Esophagus (tissue), 2 donors: ENCODE results near the gene RUNX1. TPM values are rescaled to one million over a fixed set of nuclear protein-coding genes. Genes with fewer than 3 reads are reported as not detected.

ENCODE experiments used
- H3K27ac ChIP-seq, 2 donors: one replicate each; pipeline ENCODE4 v1.5.1; 2013; ENCODE audit warnings: low read depth in 2 of 2, mild to moderate bottlenecking in 2 of 2, inconsistent platforms in 1 of 2, low read length in 1 of 2, moderate library complexity in 1 of 2
- H3K27me3 ChIP-seq, 2 donors: one replicate each; pipeline ENCODE4 v1.6.1; 2013; ENCODE audit warnings: low read length in 2 of 2, control low read depth in 1 of 2, mild to moderate bottlenecking in 1 of 2; ENCODE audit not compliant: insufficient read depth in 2 of 2, control insufficient read depth in 1 of 2
- H3K36me3 ChIP-seq, 2 donors: one replicate each; pipeline ENCODE4 v1.6.1; 2013; ENCODE audit warnings: low read length in 1 of 2; ENCODE audit not compliant: control insufficient read depth in 2 of 2, insufficient read depth in 2 of 2
- H3K4me1 ChIP-seq, 2 donors: one replicate each; pipeline ENCODE4 v1.6.1; 2013; ENCODE audit warnings: low read length in 1 of 2; ENCODE audit not compliant: control insufficient read depth in 2 of 2, insufficient read depth in 2 of 2
- H3K4me3 ChIP-seq, 2 donors: one replicate each; pipeline ENCODE4 v1.5.1; 2013; ENCODE audit warnings: low read length in 2 of 2, mild to moderate bottlenecking in 2 of 2, low read depth in 1 of 2, moderate library complexity in 1 of 2
- H3K9me3 ChIP-seq, 2 donors: one replicate each; pipeline ENCODE4 v1.6.1; 2013; ENCODE audit warnings: mild to moderate bottlenecking in 2 of 2, low read depth in 1 of 2, low read length in 1 of 2, moderate library complexity in 1 of 2; ENCODE audit not compliant: control insufficient read depth in 2 of 2, insufficient read depth in 1 of 2
- WGBS, 2 donors: extraction: QIAGEN DNeasy Blood & Tissue Kit; methylation state at CpG; one replicate each; pipeline ENCODE4 v1.1.7; 2013; 5-methylcytosine and 5-hydroxymethylcytosine counted together
- polyA plus RNA-seq, 2 donors: library from polyadenylated mRNA; stranded (reverse); fragments of 200-250 nt; gene quantifications; one replicate each; pipeline ENCODE4 v1.2.3, GENCODE V29; 2013
- donor health status: healthy with polysubstance abuse.
- donor health status: Bipolar disorder and iron deficiency.

The RUNX1 gene
- polyA plus RNA-seq, 2 donors = 4.4 to 6.4 TPM

GRCh38 chr21:34802180-34802899 lies 246.8 kb downstream of the RUNX1 start:
- H3K9me3 ChIP-seq = no peaks in the 10 kb centered on the region
- 87 to 96% methylated on average over 1 of the region's 1 CpG for WGBS, 2 donors
- H3K4me3 ChIP-seq = no peak overlapping the region
- peaks cover 2 to 3% of the 10 kb centered on the region in 2 donors for H3K36me3 ChIP-seq
- H3K27me3 ChIP-seq = no peaks in the 10 kb centered on the region
- peak overlapping the region; percentile 29 to 45 for H3K27ac ChIP-seq
- no peaks in the 10 kb centered on the region for H3K4me1 ChIP-seq

GRCh38 chr21:34801519-34802132 lies 247.5 kb downstream of the RUNX1 start:
- Histone ChIP-seq H3K36me3 (peaks cover 2 to 3% of the 10 kb centered on the region in 2 donors), H3K9me3 (no peaks in the 10 kb centered on the region), H3K4me1 (no peaks in the 10 kb centered on the region), H3K4me3 (no peak overlapping the region), H3K27me3 (no peaks in the 10 kb centered on the region), H3K27ac (peak overlapping the region; percentile 29 to 81)
- WGBS, 2 donors = 53 to 59% methylated on average over 2 of the region's 2 CpGs

GRCh38 chr21:34800797-34801518 lies 248.1 kb downstream of the RUNX1 start:
- WGBS, 2 donors = 44 to 45% methylated on average over 7 of the region's 7 CpGs
- Histone ChIP-seq H3K36me3 (peaks cover 2 to 3% of the 10 kb centered on the region in 2 donors), H3K4me3 (no peak overlapping the region), H3K27ac (peak overlapping the region; percentile 11 to 81), H3K9me3 (no peaks in the 10 kb centered on the region), H3K27me3 (no peaks in the 10 kb centered on the region), H3K4me1 (peaks cover 0 to 4% of the 10 kb centered on the region in 2 donors)

GRCh38 chr21:34799092-34799491 lies 250.0 kb downstream of the RUNX1 start:
- WGBS, 2 donors = 97% methylated on average over 6 of the region's 6 CpGs
- Histone ChIP-seq H3K27ac (no peak overlapping the region), H3K4me3 (no peak overlapping the region), H3K36me3 (peaks cover 2 to 3% of the 10 kb centered on the region in 2 donors), H3K9me3 (no peaks in the 10 kb centered on the region), H3K27me3 (no peaks in the 10 kb centered on the region), H3K4me1 (peaks cover 0 to 6% of the 10 kb centered on the region in 2 donors)

GRCh38 chr21:34797921-34798535 lies 251.1 kb downstream of the RUNX1 start:
- no peak overlapping the region for H3K4me3 ChIP-seq
- H3K36me3 ChIP-seq = peaks cover 2 to 3% of the 10 kb centered on the region in 2 donors
- 60 to 76% methylated on average over 8 of the region's 8 CpGs for WGBS, 2 donors
- H3K9me3 ChIP-seq = no peaks in the 10 kb centered on the region
- H3K27me3 ChIP-seq = no peaks in the 10 kb centered on the region
- peaks cover 0 to 6% of the 10 kb centered on the region in 2 donors for H3K4me1 ChIP-seq
- H3K27ac ChIP-seq = peak overlapping the region in 1 of 2 donors; percentile 31

- H3K36me3 ChIP-seq = peaks cover 2 to 10% of the 10 kb centered on the region in 2 donors
- peaks cover 0 to 6% of the 10 kb centered on the region in 2 donors for H3K4me1 ChIP-seq
Observed at GRCh38 chr21:34797201-34797525, 251.9 kb downstream of the RUNX1 start.

GRCh38 chr21:34796518-34797200 lies 252.4 kb downstream of the RUNX1 start:
- peaks cover 2 to 14% of the 10 kb centered on the region in 2 donors for H3K36me3 ChIP-seq
- peak overlapping the region; percentile 60 to 78 for H3K27ac ChIP-seq

More at GRCh38 chr21:34797201-34797525, 251.9 kb downstream of the RUNX1 start:
- peaks cover 0 to 1% of the 10 kb centered on the region in 2 donors for H3K9me3 ChIP-seq
- no peaks in the 10 kb centered on the region for H3K27me3 ChIP-seq
- peak overlapping the region in 1 of 2 donors; percentile 29 for H3K27ac ChIP-seq
- H3K4me3 ChIP-seq = no peak overlapping the region

GRCh38 chr21:34795548-34796180 lies 253.4 kb downstream of the RUNX1 start:
- Histone ChIP-seq H3K36me3 (peaks cover 2 to 15% of the 10 kb centered on the region in 2 donors), H3K4me3 (no peak overlapping the region), H3K27me3 (no peaks in the 10 kb centered on the region), H3K9me3 (peaks cover 0 to 1% of the 10 kb centered on the region in 2 donors), H3K27ac (peak overlapping the region; percentile 67 to 89), H3K4me1 (peaks cover 0 to 6% of the 10 kb centered on the region in 2 donors)
- 31 to 44% methylated on average over 7 of the region's 7 CpGs for WGBS, 2 donors

More at GRCh38 chr21:34796518-34797200, 252.4 kb downstream of the RUNX1 start:
- H3K27me3 ChIP-seq = no peaks in the 10 kb centered on the region
- peaks cover 0 to 6% of the 10 kb centered on the region in 2 donors for H3K4me1 ChIP-seq
- H3K4me3 ChIP-seq = no peak overlapping the region
- H3K9me3 ChIP-seq = peaks cover 0 to 1% of the 10 kb centered on the region in 2 donors
- 55 to 61% methylated on average over 7 of the region's 7 CpGs for WGBS, 2 donors
